HEK293 (cell line): ENCODE measurements around the gene LTBP1.

Experiments used
- CTCF ChIA-PET: fragments of 350-600 bp; formaldehyde crosslinking; extraction: SDS; loops from one replicate; lab custom pipeline; 2021; ENCODE audit warnings: antibody characterized with exemption; lab: Yijun Ruan, JAX
- POLR2A ChIA-PET: fragments of 300-600 bp; formaldehyde crosslinking; extraction: SDS; loops from one replicate; lab custom pipeline; 2020; ENCODE audit warnings: antibody characterized with exemption, inconsistent platforms; lab: Yijun Ruan, JAX
- H3K27ac ChIP-seq: fragments of 200-500 bp; sonication (Bioruptor generic); 2 replicates; pipeline ENCODE4 v1.5.1; 2014; ENCODE audit warnings: low read depth, low read length, control low read depth, inconsistent platforms; ENCODE audit errors: extremely low read depth
- H3K36me3 ChIP-seq, 2 experiments: fragments of 200-500 bp in 1 of 2; sonication (Bioruptor generic) in 1 of 2; 1 replicate in 1 of 2; 2 replicates in 1 of 2; pipeline ENCODE4 v1.5.1; 2014 to 2017; ENCODE audit warnings: inconsistent platforms in 2 of 2, low read length in 2 of 2; ENCODE audit not compliant: control insufficient read depth in 2 of 2, insufficient read depth in 1 of 2
- H3K4me1 ChIP-seq: fragments of 200-500 bp; sonication (Bioruptor generic); 2 replicates; pipeline ENCODE4 v1.5.1; 2014; ENCODE audit warnings: mild to moderate bottlenecking, low read length, inconsistent platforms; ENCODE audit not compliant: control insufficient read depth, insufficient read depth
- H3K4me3 ChIP-seq: 2 replicates; pipeline ENCODE4 v1.5.1; 2011; ENCODE audit warnings: low read depth, mild to moderate bottlenecking, control low read depth, low read length, moderate library complexity
- H3K9me3 ChIP-seq: fragments of 200-500 bp; sonication (Bioruptor generic); 2 replicates; pipeline ENCODE4 v1.5.1; 2014; ENCODE audit warnings: low read depth, low read length, inconsistent platforms; ENCODE audit not compliant: control insufficient read depth, insufficient read depth
- EGR2 ChIP-seq: fragments of 450-650 bp; formaldehyde crosslinking; IDR thresholded peaks from 2 replicates; pipeline ENCODE4 v1.5.1; 2016; ENCODE audit warnings: low read depth, missing biosample characterization, missing genetic modification characterization
- FEZF1 ChIP-seq: fragments of 450-650 bp; formaldehyde crosslinking; IDR thresholded peaks from 2 replicates; pipeline ENCODE4 v1.5.1; 2016; ENCODE audit warnings: missing biosample characterization, missing genetic modification characterization
- GLIS1 ChIP-seq: fragments of 450-650 bp; formaldehyde crosslinking; IDR thresholded peaks from 2 replicates; pipeline ENCODE4 v1.5.1; 2016; ENCODE audit warnings: missing biosample characterization, missing genetic modification characterization
- KLF7 ChIP-seq: fragments of 450-650 bp; formaldehyde crosslinking; IDR thresholded peaks from 2 replicates; pipeline ENCODE4 v1.5.1; 2016; ENCODE audit warnings: missing biosample characterization, missing genetic modification characterization, borderline replicate concordance
- OVOL3 ChIP-seq: fragments of 450-650 bp; formaldehyde crosslinking; IDR thresholded peaks from 2 replicates; pipeline ENCODE4 v1.5.1; 2016; ENCODE audit warnings: missing biosample characterization, missing genetic modification characterization
- SALL2 ChIP-seq: fragments of 450-650 bp; formaldehyde crosslinking; IDR thresholded peaks from 2 replicates; pipeline ENCODE4 v1.5.0; 2017; ENCODE audit warnings: missing biosample characterization, mild to moderate bottlenecking, missing genetic modification characterization, borderline replicate concordance
- ZBTB21 ChIP-seq: fragments of 450-650 bp; formaldehyde crosslinking; IDR thresholded peaks from 2 replicates; pipeline ENCODE4 v1.5.1; 2017; ENCODE audit warnings: missing biosample characterization, missing genetic modification characterization
- ZFHX2 ChIP-seq: fragments of 450-650 bp; formaldehyde crosslinking; conservative IDR thresholded peaks from 2 replicates; pipeline ENCODE4 v1.5.1; 2016; ENCODE audit warnings: missing biosample characterization, missing genetic modification characterization
- ZFP37 ChIP-seq: fragments of 450-650 bp; formaldehyde crosslinking; IDR thresholded peaks from 2 replicates; pipeline ENCODE4 v1.5.1; 2016; ENCODE audit warnings: missing biosample characterization, missing genetic modification characterization
- ZNF121 ChIP-seq: fragments of 450-650 bp; formaldehyde crosslinking; IDR thresholded peaks from 2 replicates; pipeline ENCODE4 v1.5.1; 2016; ENCODE audit warnings: missing biosample characterization, missing genetic modification characterization
- ZNF157 ChIP-seq: fragments of 450-650 bp; formaldehyde crosslinking; IDR thresholded peaks from 2 replicates; pipeline ENCODE4 v1.5.1; 2016; ENCODE audit warnings: missing biosample characterization, missing genetic modification characterization
- ZNF16 ChIP-seq: fragments of 450-650 bp; formaldehyde crosslinking; IDR thresholded peaks from 2 replicates; pipeline ENCODE4 v1.5.1; 2016; ENCODE audit warnings: low read depth, missing biosample characterization, missing genetic modification characterization
- ZNF2 ChIP-seq: fragments of 450-650 bp; formaldehyde crosslinking; IDR thresholded peaks from 2 replicates; pipeline ENCODE4 v1.5.1; 2016; ENCODE audit warnings: missing biosample characterization, missing genetic modification characterization
- ZNF211 ChIP-seq: fragments of 450-650 bp; formaldehyde crosslinking; IDR thresholded peaks from 2 replicates; pipeline ENCODE4 v1.5.1; 2016; ENCODE audit warnings: low read depth, missing biosample characterization, missing genetic modification characterization
- ZNF23 ChIP-seq: fragments of 450-650 bp; formaldehyde crosslinking; IDR thresholded peaks from 2 replicates; pipeline ENCODE4 v1.5.1; 2016; ENCODE audit warnings: missing biosample characterization, missing genetic modification characterization, borderline replicate concordance
- ZNF24 ChIP-seq: fragments of 450-650 bp; formaldehyde crosslinking; IDR thresholded peaks from 2 replicates; pipeline ENCODE4 v1.5.1; 2016; ENCODE audit warnings: missing biosample characterization, missing genetic modification characterization
- ZNF341 ChIP-seq: fragments of 450-650 bp; formaldehyde crosslinking; IDR thresholded peaks from 2 replicates; pipeline ENCODE4; 2016; ENCODE audit warnings: low read depth, missing biosample characterization, missing genetic modification characterization
- ZNF366 ChIP-seq: fragments of 450-650 bp; formaldehyde crosslinking; conservative IDR thresholded peaks from 2 replicates; pipeline ENCODE4 v1.5.1; 2016; ENCODE audit warnings: missing biosample characterization, missing genetic modification characterization
- ZNF48 ChIP-seq: fragments of 450-650 bp; formaldehyde crosslinking; IDR thresholded peaks from 2 replicates; pipeline ENCODE4 v1.5.1; 2016; ENCODE audit warnings: missing biosample characterization, missing genetic modification characterization
- ZNF510 ChIP-seq: fragments of 450-650 bp; formaldehyde crosslinking; IDR thresholded peaks from 2 replicates; pipeline ENCODE4 v1.5.1; 2018; ENCODE audit warnings: mild to moderate bottlenecking, missing genetic modification characterization, missing biosample characterization; ENCODE audit not compliant: insufficient replicate concordance
- ZNF529 ChIP-seq: fragments of 450-650 bp; formaldehyde crosslinking; IDR thresholded peaks from 2 replicates; pipeline ENCODE4 v1.5.1; 2017; ENCODE audit warnings: missing genetic modification characterization, missing biosample characterization; ENCODE audit not compliant: insufficient replicate concordance
- ZNF610 ChIP-seq: fragments of 450-650 bp; formaldehyde crosslinking; IDR thresholded peaks from 2 replicates; pipeline ENCODE4 v1.5.1; 2016; ENCODE audit warnings: missing biosample characterization, missing genetic modification characterization, borderline replicate concordance
- ZNF660 ChIP-seq: fragments of 450-650 bp; IDR thresholded peaks from 2 replicates; pipeline ENCODE4 v1.5.1; 2018; ENCODE audit warnings: missing biosample characterization, mild to moderate bottlenecking, missing genetic modification characterization
- ZNF76 ChIP-seq: fragments of 450-650 bp; formaldehyde crosslinking; IDR thresholded peaks from 2 replicates; pipeline ENCODE4; 2016; ENCODE audit warnings: low read depth, missing biosample characterization, missing genetic modification characterization, borderline replicate concordance
- ZNF768 ChIP-seq: fragments of 450-650 bp; formaldehyde crosslinking; IDR thresholded peaks from 2 replicates; pipeline ENCODE4 v1.5.1; 2018; ENCODE audit warnings: missing biosample characterization, mild to moderate bottlenecking, missing genetic modification characterization
- TF ChIP-seq, protein P1 (sequence below): fragments of 450-650 bp; formaldehyde crosslinking; IDR thresholded peaks from 2 replicates; pipeline ENCODE4 v1.5.1; 2016; ENCODE audit warnings: missing biosample characterization, missing genetic modification characterization
- TF ChIP-seq, protein P2 (sequence below): fragments of 450-650 bp; formaldehyde crosslinking; IDR thresholded peaks from 2 replicates; pipeline ENCODE4 v1.5.1; 2016; ENCODE audit warnings: missing biosample characterization, missing genetic modification characterization
- TF ChIP-seq, protein P3 (sequence below): fragments of 450-650 bp; formaldehyde crosslinking; IDR thresholded peaks from 2 replicates; pipeline ENCODE4 v1.5.1; 2017; ENCODE audit warnings: missing biosample characterization, mild to moderate bottlenecking, missing genetic modification characterization, moderate library complexity

Gene LTBP1

DNA sequence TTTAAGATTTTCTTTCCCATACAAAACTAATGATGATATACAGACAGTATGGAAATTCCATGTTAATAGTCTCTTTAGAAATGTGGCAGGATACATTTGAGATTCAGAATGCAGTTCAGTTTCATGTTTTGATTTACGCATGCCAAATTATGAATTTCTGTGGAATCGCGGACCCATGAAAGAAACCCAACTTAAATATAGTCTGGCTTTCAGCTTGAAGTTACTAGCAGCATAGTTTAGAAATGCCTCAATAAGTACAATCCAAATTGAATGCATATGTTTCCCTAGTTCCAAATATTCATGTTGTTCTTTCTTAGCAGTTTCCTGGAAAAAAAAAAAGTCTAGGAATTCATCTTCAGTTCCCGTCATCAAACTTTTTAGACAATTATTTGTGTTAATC, 365.6 kb downstream of the LTBP1 start:
- ChIA-PET CTCF (no interaction called here), POLR2A (no interaction called here)
- no peaks in the 10 kb centered on the region for H3K4me1 ChIP-seq
- H3K4me3 ChIP-seq: no peak overlapping the region
- H3K9me3 ChIP-seq: no peaks in the 10 kb centered on the region
- no peak overlapping the region for H3K27ac ChIP-seq
- TF ChIP-seq OVOL3: no peak
- TF ChIP-seq ZNF610: no peak
- no peak for TF ChIP-seq ZNF510 (tag by site-specific recombination)
- no peak for TF ChIP-seq EGR2 (tag by site-specific recombination)
- no peak for TF ChIP-seq ZNF211 (tag by site-specific recombination)
- no peak for TF ChIP-seq FEZF1 (tag by site-specific recombination)
- TF ChIP-seq ZNF529: no peak
- TF ChIP-seq ZNF23 (tag by site-specific recombination): no peak
- TF ChIP-seq, protein P1, sequence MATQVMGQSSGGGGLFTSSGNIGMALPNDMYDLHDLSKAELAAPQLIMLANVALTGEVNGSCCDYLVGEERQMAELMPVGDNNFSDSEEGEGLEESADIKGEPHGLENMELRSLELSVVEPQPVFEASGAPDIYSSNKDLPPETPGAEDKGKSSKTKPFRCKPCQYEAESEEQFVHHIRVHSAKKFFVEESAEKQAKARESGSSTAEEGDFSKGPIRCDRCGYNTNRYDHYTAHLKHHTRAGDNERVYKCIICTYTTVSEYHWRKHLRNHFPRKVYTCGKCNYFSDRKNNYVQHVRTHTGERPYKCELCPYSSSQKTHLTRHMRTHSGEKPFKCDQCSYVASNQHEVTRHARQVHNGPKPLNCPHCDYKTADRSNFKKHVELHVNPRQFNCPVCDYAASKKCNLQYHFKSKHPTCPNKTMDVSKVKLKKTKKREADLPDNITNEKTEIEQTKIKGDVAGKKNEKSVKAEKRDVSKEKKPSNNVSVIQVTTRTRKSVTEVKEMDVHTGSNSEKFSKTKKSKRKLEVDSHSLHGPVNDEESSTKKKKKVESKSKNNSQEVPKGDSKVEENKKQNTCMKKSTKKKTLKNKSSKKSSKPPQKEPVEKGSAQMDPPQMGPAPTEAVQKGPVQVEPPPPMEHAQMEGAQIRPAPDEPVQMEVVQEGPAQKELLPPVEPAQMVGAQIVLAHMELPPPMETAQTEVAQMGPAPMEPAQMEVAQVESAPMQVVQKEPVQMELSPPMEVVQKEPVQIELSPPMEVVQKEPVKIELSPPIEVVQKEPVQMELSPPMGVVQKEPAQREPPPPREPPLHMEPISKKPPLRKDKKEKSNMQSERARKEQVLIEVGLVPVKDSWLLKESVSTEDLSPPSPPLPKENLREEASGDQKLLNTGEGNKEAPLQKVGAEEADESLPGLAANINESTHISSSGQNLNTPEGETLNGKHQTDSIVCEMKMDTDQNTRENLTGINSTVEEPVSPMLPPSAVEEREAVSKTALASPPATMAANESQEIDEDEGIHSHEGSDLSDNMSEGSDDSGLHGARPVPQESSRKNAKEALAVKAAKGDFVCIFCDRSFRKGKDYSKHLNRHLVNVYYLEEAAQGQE: no peak
- no peak for TF ChIP-seq ZNF768 (tag by site-specific recombination)
- no peak for TF ChIP-seq ZNF341
- no peak for TF ChIP-seq ZFP37 (tag by site-specific recombination)
- TF ChIP-seq ZNF157 (tag by site-specific recombination): no peak
- no peak for TF ChIP-seq ZBTB21 (tag by site-specific recombination)
- H3K36me3 ChIP-seq: no peaks in the 10 kb centered on the region

DNA sequence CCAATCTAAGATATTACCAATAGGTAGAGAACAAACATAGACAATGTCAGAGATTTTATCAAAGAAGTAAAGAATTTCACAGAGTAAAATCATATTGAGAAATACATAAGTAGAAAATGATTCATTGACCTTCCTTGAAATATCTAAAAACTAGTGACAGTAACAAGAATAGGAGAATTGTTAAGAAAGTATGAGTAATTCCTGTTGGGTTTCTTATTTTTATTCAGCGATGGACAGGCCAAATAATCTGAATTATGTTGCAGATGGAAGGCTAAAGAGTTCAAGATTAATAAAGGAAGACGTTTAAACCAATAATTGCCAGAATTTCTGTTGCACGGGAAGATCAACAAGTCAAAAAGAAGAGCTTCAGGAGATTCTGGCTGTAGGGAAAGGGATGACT, 366.3 kb downstream of the LTBP1 start:
- no peaks in the 10 kb centered on the region for H3K36me3 ChIP-seq
- H3K27ac ChIP-seq: no peak overlapping the region
- no peaks in the 10 kb centered on the region for H3K4me1 ChIP-seq
- TF ChIP-seq SALL2 (tag by site-specific recombination): no peak
- TF ChIP-seq, protein P2, sequence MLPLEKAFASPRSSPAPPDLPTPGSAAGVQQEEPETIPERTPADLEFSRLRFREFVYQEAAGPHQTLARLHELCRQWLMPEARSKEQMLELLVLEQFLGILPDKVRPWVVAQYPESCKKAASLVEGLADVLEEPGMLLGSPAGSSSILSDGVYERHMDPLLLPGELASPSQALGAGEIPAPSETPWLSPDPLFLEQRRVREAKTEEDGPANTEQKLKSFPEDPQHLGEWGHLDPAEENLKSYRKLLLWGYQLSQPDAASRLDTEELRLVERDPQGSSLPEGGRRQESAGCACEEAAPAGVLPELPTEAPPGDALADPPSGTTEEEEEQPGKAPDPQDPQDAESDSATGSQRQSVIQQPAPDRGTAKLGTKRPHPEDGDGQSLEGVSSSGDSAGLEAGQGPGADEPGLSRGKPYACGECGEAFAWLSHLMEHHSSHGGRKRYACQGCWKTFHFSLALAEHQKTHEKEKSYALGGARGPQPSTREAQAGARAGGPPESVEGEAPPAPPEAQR (tag by site-specific recombination): no peak
- no peak for TF ChIP-seq ZNF48 (tag by site-specific recombination)
- TF ChIP-seq ZNF510 (tag by site-specific recombination): no peak
- no peak for TF ChIP-seq ZNF121 (tag by site-specific recombination)
- TF ChIP-seq ZNF2: no peak
- no peak for TF ChIP-seq OVOL3
- TF ChIP-seq ZNF157 (tag by site-specific recombination): no peak
- no peak for TF ChIP-seq GLIS1
- no peak for TF ChIP-seq ZNF366 (tag by site-specific recombination)
- TF ChIP-seq, protein P3, sequence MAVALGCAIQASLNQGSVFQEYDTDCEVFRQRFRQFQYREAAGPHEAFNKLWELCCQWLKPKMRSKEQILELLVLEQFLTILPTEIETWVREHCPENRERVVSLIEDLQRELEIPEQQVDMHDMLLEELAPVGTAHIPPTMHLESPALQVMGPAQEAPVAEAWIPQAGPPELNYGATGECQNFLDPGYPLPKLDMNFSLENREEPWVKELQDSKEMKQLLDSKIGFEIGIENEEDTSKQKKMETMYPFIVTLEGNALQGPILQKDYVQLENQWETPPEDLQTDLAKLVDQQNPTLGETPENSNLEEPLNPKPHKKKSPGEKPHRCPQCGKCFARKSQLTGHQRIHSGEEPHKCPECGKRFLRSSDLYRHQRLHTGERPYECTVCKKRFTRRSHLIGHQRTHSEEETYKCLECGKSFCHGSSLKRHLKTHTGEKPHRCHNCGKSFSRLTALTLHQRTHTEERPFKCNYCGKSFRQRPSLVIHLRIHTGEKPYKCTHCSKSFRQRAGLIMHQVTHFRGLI (tag by site-specific recombination): no peak
- TF ChIP-seq ZNF16: no peak
- no peak for TF ChIP-seq KLF7
- TF ChIP-seq ZNF24 (tag by site-specific recombination): no peak
- no peak for TF ChIP-seq ZNF76 (tag by site-specific recombination)
- TF ChIP-seq ZNF660: no peak
- TF ChIP-seq ZFHX2: no peak
- TF ChIP-seq, all 188 proteins: peak for 0
- H3K9me3 ChIP-seq: no peaks in the 10 kb centered on the region
- POLR2A ChIA-PET: no interaction called here
- no peak overlapping the region for H3K4me3 ChIP-seq
- CTCF ChIA-PET: interaction anchor here (0.7 kb wide), 1 partner anchor 92 kb away, joined by 3 read pairs; no protein-coding TSS in a partner anchor
